Uterus (tissue), 2 donors: ENCODE measurements around the gene ANKRD12.
"Not testable (repeated sequence)": the region's sequence is repeated elsewhere in the genome, so short reads cannot be mapped to it uniquely, and the experiment has no call there.

Experiments
- POLR2A ChIP-seq, 2 donors: fragments of 450-650 bp; IDR thresholded peaks; one replicate each; pipeline ENCODE4 v1.6.1; 2016; ENCODE audit warnings: antibody characterized with exemption in 2 of 2, mild to moderate bottlenecking in 1 of 2, moderate library complexity in 1 of 2
- TF ChIP-seq, protein P1 (sequence below), 4 experiments: fragments of 200-600 bp in 2 of 4; fragments of 450-650 bp in 2 of 4; sonication (generic) in 2 of 4; IDR thresholded peaks; one replicate each; pipeline ENCODE4 v1.5.1; 2016 to 2019; ENCODE audit warnings: antibody characterized with exemption in 4 of 4, mild to moderate bottlenecking in 2 of 4, moderate library complexity in 1 of 4

DNA sequence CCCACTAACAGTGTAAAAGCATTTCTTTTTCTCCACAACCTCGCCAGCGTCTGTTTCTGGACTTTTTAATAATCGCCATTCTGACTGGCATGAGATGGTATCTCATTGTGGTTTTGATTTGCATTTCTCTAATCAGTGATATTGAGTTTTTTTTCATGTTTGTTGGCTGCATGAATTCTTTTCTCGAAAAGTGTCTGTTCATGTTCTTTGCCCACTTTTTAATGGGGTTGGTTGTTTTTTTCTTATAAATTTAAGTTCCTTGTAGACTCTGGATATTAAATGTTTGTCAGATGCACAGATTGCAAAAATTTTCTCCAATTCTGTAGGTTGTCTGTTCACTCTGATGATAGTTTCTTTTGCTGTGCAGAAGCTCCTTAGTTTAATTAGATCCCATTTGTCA lies 26.1 kb downstream of the ANKRD12 start:
- TF ChIP-seq, protein P1, sequence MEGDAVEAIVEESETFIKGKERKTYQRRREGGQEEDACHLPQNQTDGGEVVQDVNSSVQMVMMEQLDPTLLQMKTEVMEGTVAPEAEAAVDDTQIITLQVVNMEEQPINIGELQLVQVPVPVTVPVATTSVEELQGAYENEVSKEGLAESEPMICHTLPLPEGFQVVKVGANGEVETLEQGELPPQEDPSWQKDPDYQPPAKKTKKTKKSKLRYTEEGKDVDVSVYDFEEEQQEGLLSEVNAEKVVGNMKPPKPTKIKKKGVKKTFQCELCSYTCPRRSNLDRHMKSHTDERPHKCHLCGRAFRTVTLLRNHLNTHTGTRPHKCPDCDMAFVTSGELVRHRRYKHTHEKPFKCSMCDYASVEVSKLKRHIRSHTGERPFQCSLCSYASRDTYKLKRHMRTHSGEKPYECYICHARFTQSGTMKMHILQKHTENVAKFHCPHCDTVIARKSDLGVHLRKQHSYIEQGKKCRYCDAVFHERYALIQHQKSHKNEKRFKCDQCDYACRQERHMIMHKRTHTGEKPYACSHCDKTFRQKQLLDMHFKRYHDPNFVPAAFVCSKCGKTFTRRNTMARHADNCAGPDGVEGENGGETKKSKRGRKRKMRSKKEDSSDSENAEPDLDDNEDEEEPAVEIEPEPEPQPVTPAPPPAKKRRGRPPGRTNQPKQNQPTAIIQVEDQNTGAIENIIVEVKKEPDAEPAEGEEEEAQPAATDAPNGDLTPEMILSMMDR (IDR thresholded peaks at IDR 0.05): not testable (repeated sequence)
- not testable (repeated sequence) for TF ChIP-seq POLR2A (IDR thresholded peaks at IDR 0.05)
